Astrocyte of the spinal cord (primary cell): ENCODE results near the gene FAN1.
A peak's percentile ranks its signal among the peaks of the same experiment; 100 is the strongest.

ENCODE experiments used
- DNase-seq: peaks from one replicate; pipeline ENCODE4 v3.0.0; 2011; ENCODE audit warnings: low read depth, low spot score
- H3K4me3 ChIP-seq: 2 replicates; pipeline ENCODE4 v1.5.1; 2011; ENCODE audit warnings: low read depth, mild to moderate bottlenecking, low read length, moderate library complexity
- in situ Hi-C: cut with HindIII; loops from 2 replicates; pipeline ENCODE4 v1.10.0; 2017; ENCODE audit warnings: low sequenced_read_pairs
- TF ChIP-seq, protein P1 (sequence below): IDR thresholded peaks from 2 replicates; pipeline ENCODE4 v1.5.1; 2012; ENCODE audit warnings: low read depth, mild to moderate bottlenecking, low read length, inconsistent platforms

The FAN1 gene

DNA sequence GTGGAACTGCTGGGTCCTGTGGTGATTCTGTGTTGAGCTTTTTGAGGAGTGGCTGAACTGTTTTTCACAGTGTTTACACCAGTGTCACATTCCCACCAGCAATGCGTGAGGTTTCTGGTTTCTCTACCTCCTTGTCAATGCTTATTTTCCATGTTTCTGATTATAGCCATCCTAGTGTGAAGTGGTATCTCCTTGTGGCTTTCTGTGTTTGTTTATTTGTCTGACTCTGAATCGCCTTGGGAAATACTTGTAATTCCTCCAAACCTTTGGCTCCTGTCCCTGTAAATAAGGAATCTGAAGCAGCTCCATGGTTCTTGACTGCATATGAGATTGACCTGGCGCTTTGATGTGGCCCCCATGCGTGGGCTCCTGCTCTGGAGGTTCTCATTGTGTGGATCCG is 20.6 kb downstream of the FAN1 start:
- H3K4me3 ChIP-seq, result no peak overlapping the region
- in situ Hi-C loops, result no loop called here
- TF ChIP-seq, protein P1, sequence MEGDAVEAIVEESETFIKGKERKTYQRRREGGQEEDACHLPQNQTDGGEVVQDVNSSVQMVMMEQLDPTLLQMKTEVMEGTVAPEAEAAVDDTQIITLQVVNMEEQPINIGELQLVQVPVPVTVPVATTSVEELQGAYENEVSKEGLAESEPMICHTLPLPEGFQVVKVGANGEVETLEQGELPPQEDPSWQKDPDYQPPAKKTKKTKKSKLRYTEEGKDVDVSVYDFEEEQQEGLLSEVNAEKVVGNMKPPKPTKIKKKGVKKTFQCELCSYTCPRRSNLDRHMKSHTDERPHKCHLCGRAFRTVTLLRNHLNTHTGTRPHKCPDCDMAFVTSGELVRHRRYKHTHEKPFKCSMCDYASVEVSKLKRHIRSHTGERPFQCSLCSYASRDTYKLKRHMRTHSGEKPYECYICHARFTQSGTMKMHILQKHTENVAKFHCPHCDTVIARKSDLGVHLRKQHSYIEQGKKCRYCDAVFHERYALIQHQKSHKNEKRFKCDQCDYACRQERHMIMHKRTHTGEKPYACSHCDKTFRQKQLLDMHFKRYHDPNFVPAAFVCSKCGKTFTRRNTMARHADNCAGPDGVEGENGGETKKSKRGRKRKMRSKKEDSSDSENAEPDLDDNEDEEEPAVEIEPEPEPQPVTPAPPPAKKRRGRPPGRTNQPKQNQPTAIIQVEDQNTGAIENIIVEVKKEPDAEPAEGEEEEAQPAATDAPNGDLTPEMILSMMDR, result no peak
- DNase-seq, result peak; percentile 73

DNA sequence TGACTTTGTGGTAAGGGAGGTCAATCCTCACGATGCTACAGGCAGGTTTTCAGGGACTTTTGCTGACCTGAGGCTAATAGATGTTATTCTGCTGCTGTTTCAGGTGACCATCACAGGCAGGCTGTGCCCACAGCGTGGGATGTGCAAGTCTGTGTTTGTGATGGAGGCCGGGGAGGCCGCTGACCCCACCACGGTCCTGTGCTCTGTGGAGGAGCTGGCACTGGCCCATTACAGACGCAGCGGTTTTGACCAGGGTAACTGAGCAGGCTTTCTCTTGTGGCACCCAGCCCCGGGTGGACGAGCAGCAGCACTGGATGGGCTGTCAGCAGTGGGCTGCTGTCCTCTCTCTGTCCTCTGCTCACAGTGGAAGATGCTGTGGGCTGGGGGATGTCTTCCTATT is 22.0 kb downstream of the FAN1 start:
- DNase-seq, result no peak
- no peak overlapping the region for H3K4me3 ChIP-seq
- TF ChIP-seq, protein P1, result no peak
- in situ Hi-C loops, result no loop called here

GRCh38 chr15:30926161-30926560 is 22.4 kb downstream of the FAN1 start:
- no peak for DNase-seq
- H3K4me3 ChIP-seq, result no peak overlapping the region
- TF ChIP-seq, protein P1, result no peak
- in situ Hi-C loops, result no loop called here

DNA sequence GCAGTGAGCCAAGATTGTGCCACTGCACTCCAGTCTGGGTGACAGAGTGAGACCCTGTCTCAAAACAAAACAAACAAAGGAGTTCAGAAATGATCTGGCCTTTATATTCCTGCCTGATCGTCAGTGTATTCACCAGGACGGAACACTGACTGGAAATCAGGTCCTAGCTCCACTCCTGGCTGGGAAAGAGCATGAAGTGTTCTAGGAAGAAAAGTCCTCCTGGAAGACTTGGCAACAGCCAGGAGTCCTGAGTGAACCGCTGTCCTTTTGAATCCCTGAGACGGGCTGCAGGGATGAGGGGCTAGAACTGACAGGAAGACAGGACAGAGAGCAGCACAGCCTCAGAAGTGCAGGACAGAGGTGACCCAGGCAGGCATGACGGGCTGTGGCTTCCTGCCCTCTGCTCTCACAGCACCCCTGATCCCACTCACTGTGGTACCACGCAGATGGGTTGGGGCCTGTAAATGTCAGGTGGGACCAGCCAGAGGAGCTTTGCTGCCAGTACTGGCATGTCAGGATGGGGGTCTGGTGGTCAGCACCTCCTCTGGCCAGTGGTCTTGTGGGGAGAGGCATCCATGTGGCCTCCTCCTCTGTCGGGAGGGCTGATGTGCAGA is 23.5 kb downstream of the FAN1 start:
- in situ Hi-C loops, result no loop called here
- no peak for DNase-seq
- H3K4me3 ChIP-seq, result no peak overlapping the region
- TF ChIP-seq, protein P1, result no peak

- TF ChIP-seq, protein P1, result no peak
- in situ Hi-C loops, result no loop called here
- DNase-seq, result no peak
- no peak overlapping the region for H3K4me3 ChIP-seq
Observed at GRCh38 chr15:30928076-30928475, 24.4 kb downstream of the FAN1 start.

DNA sequence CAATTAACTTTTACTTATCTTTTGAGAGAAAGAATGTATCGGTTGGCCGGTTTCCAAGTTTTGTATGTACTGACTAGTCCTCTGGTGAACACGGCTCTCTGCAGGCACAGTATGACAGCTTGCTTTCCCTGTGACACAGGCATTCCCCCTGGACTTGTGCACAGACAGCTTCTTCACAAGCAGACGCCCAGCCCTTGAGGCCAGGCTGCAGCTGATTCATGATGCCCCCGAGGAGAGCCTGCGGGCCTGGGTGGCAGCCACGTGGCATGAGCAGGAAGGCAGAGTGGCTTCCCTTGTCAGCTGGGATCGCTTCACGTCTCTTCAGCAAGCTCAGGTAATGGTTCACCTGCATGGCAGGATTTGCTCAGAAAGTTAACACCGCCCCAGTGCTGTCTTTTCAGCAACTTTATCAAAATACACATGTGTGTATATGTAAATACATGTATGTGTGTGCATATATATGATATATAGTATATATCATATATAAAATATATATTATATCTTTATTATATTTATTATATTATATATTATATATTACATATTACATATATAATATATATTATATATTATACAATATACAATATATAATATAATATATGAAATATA is 25.5 kb downstream of the FAN1 start:
- no peak overlapping the region for H3K4me3 ChIP-seq
- in situ Hi-C loops, result no loop called here
- no peak for DNase-seq
- TF ChIP-seq, protein P1, result no peak
